Measurements from ENCODE around the gene ABCG8.

ABCG8 gene

DNA sequence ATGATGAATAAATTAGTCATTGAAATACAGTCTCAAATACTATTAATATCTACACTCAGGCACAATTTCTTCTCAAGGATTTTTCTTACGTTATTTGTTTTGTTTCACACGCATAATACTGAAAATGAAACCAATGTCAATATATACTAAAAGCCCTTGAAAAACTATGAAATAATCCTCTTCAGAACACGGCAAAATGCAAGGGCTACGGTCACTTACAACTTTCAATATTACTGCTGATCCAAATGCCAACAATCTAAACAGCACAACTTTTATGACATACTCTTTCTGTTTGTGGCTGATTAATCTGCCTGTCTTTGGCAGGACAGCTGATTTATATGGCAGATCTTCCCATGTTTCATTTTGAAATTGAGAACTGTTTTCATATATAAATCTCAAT is 88.7 kb downstream of the ABCG8 start:
- no peak for DNase-seq

- no peak for DNase-seq
Measured at GRCh38 chr2:43931293-43931692, 92.5 kb downstream of the ABCG8 start.
